CD8-positive, alpha-beta memory T cell (primary cell): ENCODE data around the gene FBXO46. TPM values are rescaled to one million over a fixed set of nuclear protein-coding genes. Genes with fewer than 3 reads are reported as not detected.
"Not testable (repeated sequence)": the region's sequence is repeated elsewhere in the genome, so short reads cannot be mapped to it uniquely, and the experiment has no call there.

ENCODE experiments used
- CTCF ChIA-PET: fragments of 350-600 bp; sonication (Branson Sonifier 250); formaldehyde crosslinking; loops from one replicate; lab custom pipeline; 2021; ENCODE audit warnings: antibody characterized with exemption; lab: Charles Lee
- POLR2A ChIA-PET: fragments of 350-600 bp; sonication (Branson Sonifier 250); formaldehyde crosslinking; loops from one replicate; lab custom pipeline; 2021; ENCODE audit warnings: antibody characterized with exemption; lab: Charles Lee
- DNase-seq, 5 donors: peaks; one replicate each; pipeline versions ENCODE4 v3.0.0 to v3.0.0-alpha.2; 2020 to 2022; ENCODE audit warnings: mixed read lengths in 1 of 5
- H3K27ac ChIP-seq: one replicate; pipeline ENCODE4 v1.7.0; 2013; ENCODE audit warnings: low read depth, mild to moderate bottlenecking, low read length, moderate library complexity
- H3K27me3 ChIP-seq: 2 replicates; pipeline ENCODE4 v1.7.0; 2013; ENCODE audit warnings: low read length, mild to moderate bottlenecking; ENCODE audit not compliant: insufficient read depth, poor library complexity, severe bottlenecking
- H3K36me3 ChIP-seq: 2 replicates; pipeline ENCODE4 v1.7.0; 2013; ENCODE audit warnings: mild to moderate bottlenecking, low read length, moderate library complexity; ENCODE audit not compliant: insufficient read depth
- H3K4me1 ChIP-seq: 2 replicates; pipeline ENCODE4 v1.7.0; 2013; ENCODE audit warnings: mild to moderate bottlenecking, low read length, moderate library complexity; ENCODE audit not compliant: insufficient read depth
- H3K4me3 ChIP-seq: 2 replicates; pipeline ENCODE4 v1.7.0; 2013; ENCODE audit warnings: mild to moderate bottlenecking, low read length
- H3K9me3 ChIP-seq: 2 replicates; pipeline ENCODE4 v1.7.0; 2013; ENCODE audit warnings: mild to moderate bottlenecking, low read length
- H3K27ac Mint-ChIP-seq, 8 donors: one replicate each; pipeline ENCODE4 v1.8.0; 2020 to 2021; ENCODE audit warnings: mixed read lengths in 8 of 8, mild to moderate bottlenecking in 6 of 8, inconsistent platforms in 3 of 8, moderate library complexity in 3 of 8
- H3K27me3 Mint-ChIP-seq, 2 donors: one replicate each; pipeline ENCODE4 v1.8.0; 2020 to 2021; ENCODE audit warnings: mixed read lengths in 2 of 2, mild to moderate bottlenecking in 1 of 2, moderate library complexity in 1 of 2
- H3K36me3 Mint-ChIP-seq, 3 donors: one replicate each; pipeline ENCODE4 v1.8.0; 2020 to 2021; ENCODE audit warnings: mixed read lengths in 3 of 3, inconsistent platforms in 1 of 3, mild to moderate bottlenecking in 1 of 3
- H3K4me1 Mint-ChIP-seq, 3 donors: one replicate each; pipeline ENCODE4 v1.8.0; 2020 to 2021; ENCODE audit warnings: mixed read lengths in 3 of 3, inconsistent platforms in 1 of 3, mild to moderate bottlenecking in 1 of 3
- H3K4me3 Mint-ChIP-seq, 7 donors: one replicate each; pipeline ENCODE4 v1.8.0; 2020 to 2021; ENCODE audit warnings: mixed read lengths in 7 of 7, mild to moderate bottlenecking in 6 of 7, moderate library complexity in 4 of 7, inconsistent platforms in 2 of 7
- H3K9me3 Mint-ChIP-seq, 5 donors: one replicate each; pipeline ENCODE4 v1.8.0; 2020 to 2022; ENCODE audit warnings: mixed read lengths in 5 of 5, mild to moderate bottlenecking in 3 of 5, moderate library complexity in 2 of 5, inconsistent platforms in 1 of 5
- polyA plus RNA-seq: library from polyadenylated mRNA; unstranded; fragments of 300-500 nt; fragmentation: Illumina TruSeq; gene quantifications from one replicate; pipeline ENCODE4 v1.2.3, GENCODE V29; 2021
- total RNA-seq, 2 experiments: library from RNA; stranded (reverse); gene quantifications; one replicate each; pipeline ENCODE4 v1.2.3, GENCODE V29; 2021

FBXO46 gene
- total and polyA plus RNA-seq, 3 experiments from 2014 or later: 21.1 to 30.4 (median 25.2) TPM

DNA sequence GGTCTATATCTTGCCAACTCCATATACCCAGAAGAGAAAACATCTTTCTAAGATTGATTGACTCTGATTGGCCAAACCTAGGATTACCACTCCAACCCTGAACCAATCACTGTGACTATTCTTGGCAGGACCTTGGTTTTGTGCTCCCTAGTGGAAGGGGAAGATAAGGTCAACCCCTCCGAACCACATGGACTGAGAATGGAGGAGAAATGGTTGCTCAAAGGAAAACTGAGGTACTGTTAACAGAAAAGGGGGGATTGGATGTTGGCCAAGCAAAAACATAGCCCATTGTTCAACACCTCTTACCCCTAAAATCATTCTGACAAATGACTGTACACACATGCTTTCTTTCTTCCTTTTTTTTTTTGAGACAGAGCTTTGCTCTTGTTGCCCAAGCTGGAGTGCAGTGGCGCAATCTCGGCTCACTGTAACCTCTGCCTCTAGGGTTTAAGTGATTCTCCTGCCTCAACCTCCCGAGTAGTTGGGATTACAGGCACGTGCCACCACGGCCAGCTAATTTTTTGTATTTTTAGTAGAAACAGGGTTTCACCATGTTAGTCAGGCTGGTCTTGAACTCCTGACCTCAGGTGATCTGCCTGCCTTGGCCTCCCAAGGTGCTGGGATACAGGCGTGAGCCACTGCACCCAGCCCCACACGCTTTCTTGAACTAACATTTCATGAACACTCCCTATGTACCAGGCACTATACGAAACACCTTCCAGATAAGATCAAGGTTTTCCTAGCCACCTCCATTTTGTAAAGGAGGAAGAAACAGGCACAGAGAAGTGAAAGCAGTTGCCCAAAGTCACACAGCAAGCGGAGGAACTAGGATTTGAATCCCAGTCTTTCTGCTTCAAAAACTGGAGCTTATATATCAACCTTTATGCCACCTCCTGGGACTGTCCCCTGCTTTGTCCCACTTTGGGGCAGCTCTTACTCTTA lies 9.1 kb upstream of the FBXO46 start:
- H3K9me3 ChIP-seq: no peaks in the 10 kb centered on the region
- H3K27ac ChIP-seq: peak overlapping the region; percentile 45
- POLR2A ChIA-PET: no interaction called here
- CTCF ChIA-PET: no interaction called here
- Mint-ChIP-seq H3K9me3 (no peaks in the 10 kb centered on the region), H3K36me3 (no peaks in the 10 kb centered on the region), H3K4me3 (no peak overlapping the region), H3K27ac (no peak overlapping the region), H3K4me1 (no peaks in the 10 kb centered on the region), H3K27me3 (peaks cover 6 to 19% of the 10 kb centered on the region in 2 donors)
- H3K4me1 ChIP-seq: no peaks in the 10 kb centered on the region
- H3K4me3 ChIP-seq: no peak overlapping the region
- no peak for DNase-seq
- H3K36me3 ChIP-seq: no peaks in the 10 kb centered on the region
- H3K27me3 ChIP-seq: no peaks in the 10 kb centered on the region

DNA sequence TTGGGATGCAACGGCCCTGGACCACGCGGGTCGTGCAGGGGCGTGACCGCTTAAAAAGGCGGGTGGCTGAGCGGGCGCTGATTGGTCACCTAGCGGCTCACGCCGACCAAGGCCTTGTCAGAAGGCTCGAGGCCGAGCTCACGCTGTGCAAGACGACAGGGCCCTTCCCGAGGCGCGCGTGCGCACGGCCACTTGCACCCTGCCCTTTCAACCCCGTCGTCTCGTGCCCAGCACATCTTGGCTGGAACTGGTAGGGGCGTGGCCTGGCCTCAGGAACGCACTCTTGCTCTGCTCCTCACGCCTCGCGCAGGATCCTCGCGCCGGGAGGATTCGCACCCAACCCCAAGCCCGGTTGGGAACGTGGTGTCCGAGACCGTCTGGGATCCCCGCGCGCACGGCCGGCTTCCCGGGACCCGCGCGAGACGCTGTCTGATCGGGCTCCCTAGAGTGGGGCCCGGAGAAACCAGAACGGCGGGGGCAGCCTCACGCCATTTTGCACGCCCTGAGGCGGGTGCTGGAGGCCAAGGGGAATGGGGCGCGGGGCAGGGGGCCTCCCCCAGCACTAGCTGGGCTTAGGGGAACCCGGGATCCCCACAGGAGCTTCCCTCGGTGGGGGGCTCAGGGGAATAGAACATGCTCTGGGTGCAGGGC lies 2.6 kb upstream of the FBXO46 start, which contains the start of gene MEIOSIN:
Gene MEIOSIN (plus strand): TSS at position 280 of the 651 bp plus-strand sequence. CDS start 1,938 bp downstream, outside the sequence.
- POLR2A ChIA-PET: no interaction called here
- Histone ChIP-seq H3K27me3 (no peaks in the 10 kb centered on the region), H3K4me3 (no peak within 1 kb of the TSS), H3K4me1 (peaks cover 22% of the 10 kb centered on the region), H3K27ac (no peak within 1 kb of the TSS), H3K9me3 (no peaks in the 10 kb centered on the region), H3K36me3 (no peaks in the 10 kb centered on the region)
- CTCF ChIA-PET: interaction anchor here (1.4 kb wide), 1 partner anchor 8 kb away, joined by 3 read pairs; no protein-coding TSS in a partner anchor
- peak within 1 kb of the TSS in 5 of 7 donors; percentile 12 to 72 (median 38) for H3K4me3 Mint-ChIP-seq
- H3K36me3 Mint-ChIP-seq: peaks cover 0 to 5% (median under 1%) of the 10 kb centered on the region in 3 donors
- DNase-seq: no peak
- peaks cover 15 to 20% (median 19%) of the 10 kb centered on the region in 3 donors for H3K4me1 Mint-ChIP-seq
- no peaks in the 10 kb centered on the region for H3K9me3 Mint-ChIP-seq
- peaks cover 2 to 4% of the 10 kb centered on the region in 2 donors for H3K27me3 Mint-ChIP-seq
- peak within 1 kb of the TSS in 3 of 8 donors; percentile 21 to 38 (median 28) for H3K27ac Mint-ChIP-seq

DNA sequence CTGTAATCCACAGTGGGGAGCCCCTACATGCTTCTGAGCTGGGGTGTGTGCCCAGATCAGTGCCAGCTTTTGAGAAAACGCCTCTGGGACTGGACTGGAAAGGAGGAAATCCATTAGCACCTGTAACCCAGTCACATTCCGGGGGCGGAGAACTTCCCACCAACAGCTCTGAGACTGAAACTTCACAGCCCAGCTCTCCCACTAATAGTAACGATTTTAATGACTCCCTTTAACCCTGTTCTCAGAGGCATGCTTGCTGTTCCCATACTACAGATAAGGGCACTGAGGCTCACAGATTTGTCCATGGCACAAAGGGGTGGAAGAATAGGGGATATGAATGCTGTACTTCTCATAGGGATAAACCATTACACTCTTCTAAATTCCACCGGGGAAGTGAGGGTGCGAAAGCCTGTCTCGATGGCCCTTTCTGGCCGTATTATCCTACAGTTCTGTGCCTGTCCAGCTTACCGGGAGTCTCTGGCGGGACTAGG lies 851 bp downstream of the FBXO46 start:
- POLR2A ChIA-PET: interaction anchor here (0.5 to 2.5 kb wide), 3 partner anchors 12 to 831 kb away, joined by 4 to 19 read pairs (median 6); partner anchors contain the start of genes QPCTL and SNRPD2
- Histone ChIP-seq H3K4me1 (peaks cover 27% of the 10 kb centered on the region), H3K27me3 (no peaks in the 10 kb centered on the region), H3K36me3 (no peaks in the 10 kb centered on the region), H3K4me3 (peak overlapping the region; percentile 88), H3K27ac (peak overlapping the region; percentile 81), H3K9me3 (no peaks in the 10 kb centered on the region)
- H3K4me3 Mint-ChIP-seq: peak overlapping the region; percentile 82 to 99 (median 94)
- peak overlapping the region; percentile 16 to 94 (median 88) for H3K27ac Mint-ChIP-seq
- H3K36me3 Mint-ChIP-seq: peaks cover 0 to 12% (median 1%) of the 10 kb centered on the region in 3 donors
- no peak for DNase-seq
- peaks cover 23 to 38% (median 37%) of the 10 kb centered on the region in 3 donors for H3K4me1 Mint-ChIP-seq
- no peaks in the 10 kb centered on the region for H3K9me3 Mint-ChIP-seq
- peaks cover 0 to 1% of the 10 kb centered on the region in 2 donors for H3K27me3 Mint-ChIP-seq
- CTCF ChIA-PET: interaction anchor here (0.5 to 1.6 kb wide), 3 partner anchors 13 to 305 kb away, joined by 3 to 4 read pairs (median 4); no protein-coding TSS in a partner anchor

GRCh38 chr19:45728683-45729082 lies 2.0 kb downstream of the FBXO46 start:
- H3K4me1 ChIP-seq: peaks cover 27% of the 10 kb centered on the region
- Mint-ChIP-seq H3K4me3 (peak overlapping the region in 3 of 7 donors; percentile 20 to 86 (median 73)), H3K36me3 (peaks cover 0 to 19% (median 4%) of the 10 kb centered on the region in 3 donors), H3K4me1 (peaks cover 27 to 44% (median 44%) of the 10 kb centered on the region in 3 donors)
- H3K27me3 ChIP-seq, CTCF ChIA-PET, H3K9me3 Mint-ChIP-seq, DNase-seq, H3K27ac ChIP-seq, H3K27me3 Mint-ChIP-seq, POLR2A ChIA-PET, H3K36me3 ChIP-seq, H3K4me3 ChIP-seq, H3K27ac Mint-ChIP-seq, H3K9me3 ChIP-seq: not testable (repeated sequence)

DNA sequence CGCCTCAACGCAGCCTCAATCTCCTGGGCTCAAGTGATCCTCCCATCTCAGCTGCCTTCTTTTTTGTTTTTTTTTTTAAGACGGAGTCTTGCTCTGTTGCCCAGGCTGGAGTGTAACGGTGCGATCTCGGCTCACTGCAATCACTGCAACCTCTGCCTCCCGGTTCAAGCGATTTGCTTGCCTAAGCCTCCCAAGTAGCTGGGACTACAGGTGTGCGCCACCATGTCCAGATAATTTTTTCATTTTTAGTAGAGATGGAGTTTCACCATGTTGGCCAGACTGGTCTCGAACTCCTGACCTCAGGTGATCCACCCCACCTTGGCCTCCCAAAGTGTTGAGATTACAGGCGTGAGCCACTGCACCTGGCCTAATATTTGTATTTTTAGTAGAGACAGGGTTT lies 10.6 kb downstream of the FBXO46 start:
- H3K9me3 ChIP-seq, H3K4me3 ChIP-seq, DNase-seq, H3K27ac ChIP-seq, H3K27me3 Mint-ChIP-seq, CTCF ChIA-PET, H3K36me3 ChIP-seq, H3K27me3 ChIP-seq, H3K9me3 Mint-ChIP-seq, POLR2A ChIA-PET: not testable (repeated sequence)
- H3K4me1 Mint-ChIP-seq: peaks cover 38 to 54% (median 51%) of the 10 kb centered on the region in 3 donors
- peak overlapping the region in 1 of 8 donors; percentile 29 for H3K27ac Mint-ChIP-seq
- H3K4me1 ChIP-seq: peaks cover 21% of the 10 kb centered on the region
- peak overlapping the region in 3 of 7 donors; percentile 32 to 78 (median 60) for H3K4me3 Mint-ChIP-seq
- peaks cover 0 to 41% (median 11%) of the 10 kb centered on the region in 3 donors for H3K36me3 Mint-ChIP-seq

DNA sequence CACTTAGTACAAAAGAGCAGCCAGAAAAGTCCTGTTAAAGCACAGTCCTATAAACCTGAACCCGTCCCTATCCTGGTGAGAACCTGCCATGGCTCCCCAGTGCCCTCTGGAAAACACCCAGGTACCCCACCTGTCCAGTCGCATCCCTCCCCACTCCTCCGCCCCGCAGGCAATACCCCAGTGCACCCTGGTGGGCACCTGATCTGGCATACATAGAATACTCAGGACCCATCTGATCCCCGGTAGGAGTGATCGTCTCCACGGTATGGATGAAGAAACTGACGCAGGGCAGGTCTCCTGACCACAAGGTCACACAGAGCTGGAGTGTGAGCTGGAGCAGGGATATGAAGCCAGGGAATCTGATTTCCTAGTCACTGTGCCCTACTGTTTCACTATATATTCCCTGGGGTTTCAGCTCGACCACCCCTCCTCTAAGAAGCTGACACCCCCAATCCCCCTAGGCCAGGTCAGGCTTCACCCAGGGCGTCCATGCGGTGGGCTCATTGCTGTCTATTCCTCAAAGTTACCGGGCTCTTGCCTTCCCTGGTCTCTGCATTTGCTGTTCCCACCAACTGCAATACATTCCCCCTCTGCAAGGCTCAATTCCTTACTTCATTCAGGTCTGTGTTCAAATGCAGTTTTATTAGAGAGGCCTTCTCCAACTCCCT lies 12.6 kb downstream of the FBXO46 start:
- H3K27ac ChIP-seq: peak overlapping the region; percentile 83
- peak in 2 of 5 donors; percentile 13 to 51 for DNase-seq
- ChIA-PET CTCF (interaction anchor here (1.0 to 5.9 kb wide), 5 partner anchors 12 to 81 kb away, joined by 4 to 45 read pairs (median 5); partner anchors contain the start of genes QPCTL, SIX5 and SNRPD2), POLR2A (interaction anchor here (0.9 to 2.4 kb wide), 7 partner anchors 12 to 1556 kb away, joined by 3 to 19 read pairs (median 9); partner anchors contain the start of genes CALM3, DMWD, FBXO46 and QPCTL)
- no peaks in the 10 kb centered on the region for H3K36me3 ChIP-seq
- H3K4me1 Mint-ChIP-seq: peaks cover 39 to 56% (median 49%) of the 10 kb centered on the region in 3 donors
- no peaks in the 10 kb centered on the region for H3K9me3 Mint-ChIP-seq
- H3K27ac Mint-ChIP-seq: peak overlapping the region; percentile 83 to 99 (median 97)
- H3K27me3 Mint-ChIP-seq: no peaks in the 10 kb centered on the region
- H3K4me1 ChIP-seq: peaks cover 24% of the 10 kb centered on the region
- H3K9me3 ChIP-seq: no peaks in the 10 kb centered on the region
- peak overlapping the region; percentile 76 for H3K4me3 ChIP-seq
- peak overlapping the region; percentile 86 to 97 (median 95) for H3K4me3 Mint-ChIP-seq
- H3K36me3 Mint-ChIP-seq: peaks cover 0 to 39% (median 8%) of the 10 kb centered on the region in 3 donors
- H3K27me3 ChIP-seq: no peaks in the 10 kb centered on the region
